NCI-H2107 treated with DMSO at 0.1 percent for 48 hours (cell line): ENCODE data around the gene MDFIC.

Experiments used
- DNase-seq: peaks from one replicate; lab custom pipeline; 2025; ENCODE audit not compliant: unreplicated experiment; lab: John Stamatoyannopoulos, UW

The MDFIC gene

GRCh38 chr7:114988755-114989375 lies 67.0 kb downstream of the MDFIC start:
- DNase-seq, result no peak

DNA sequence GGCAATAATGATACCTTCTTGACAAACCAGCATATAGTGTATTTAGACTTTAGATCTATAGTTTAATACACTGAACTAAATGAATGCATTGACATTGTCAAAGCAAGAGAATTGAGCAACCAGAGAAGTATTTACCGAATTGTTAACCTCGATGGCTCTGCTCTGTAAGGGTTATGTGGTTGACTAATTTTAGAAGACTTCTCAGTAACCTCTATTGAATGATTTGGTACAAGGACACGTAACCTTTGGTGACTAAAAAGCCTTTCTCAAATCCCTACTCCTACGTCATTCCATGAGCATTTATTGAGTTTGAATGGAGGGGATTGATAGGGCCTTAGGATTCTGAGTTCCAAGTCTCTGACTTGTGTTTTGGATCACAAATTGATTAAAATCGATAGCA lies 67.6 kb downstream of the MDFIC start:
- DNase-seq, result no peak

DNA sequence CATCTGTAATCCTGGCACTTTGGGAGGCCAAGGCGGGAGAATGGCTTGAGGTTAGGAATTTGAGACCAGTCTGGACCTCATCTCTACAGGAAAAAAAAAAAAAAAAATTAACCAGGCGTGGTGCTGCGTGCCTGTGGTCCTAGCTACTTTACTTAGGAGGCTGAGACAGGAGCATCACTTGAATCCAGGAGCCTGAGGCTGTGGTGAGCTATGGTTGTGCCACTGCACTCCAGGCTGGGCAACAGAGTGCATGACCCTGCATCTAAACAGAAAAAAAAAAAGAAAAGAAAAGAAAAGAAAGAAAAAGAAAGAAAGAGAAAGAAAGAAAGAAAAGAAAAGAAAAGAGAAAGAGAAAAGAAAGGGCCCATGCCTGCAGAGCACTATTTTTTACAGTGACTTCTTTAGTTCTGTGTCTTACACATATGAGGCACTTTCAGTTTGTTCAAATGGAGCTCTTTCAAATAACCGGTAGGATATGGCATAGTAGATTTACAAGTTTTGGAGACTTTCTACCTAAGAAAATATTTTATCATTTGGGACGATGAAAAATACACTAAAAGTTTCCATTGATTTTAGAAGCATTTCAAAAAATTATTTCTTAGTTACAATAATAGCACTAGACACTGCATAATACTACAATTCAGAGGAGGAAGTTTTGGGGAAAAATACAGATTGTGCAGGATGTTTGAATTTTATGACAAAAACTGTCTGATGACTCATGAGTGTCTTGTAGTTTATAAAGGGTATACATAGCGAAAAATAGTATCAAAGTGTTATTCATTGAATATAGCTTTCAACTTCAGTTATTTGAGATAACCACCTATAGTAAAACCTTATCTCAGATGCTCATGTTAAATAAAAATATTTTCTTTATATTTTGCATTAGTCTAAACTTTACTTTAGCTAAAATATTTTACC lies 75.9 kb downstream of the MDFIC start:
- DNase-seq, result no peak

DNA sequence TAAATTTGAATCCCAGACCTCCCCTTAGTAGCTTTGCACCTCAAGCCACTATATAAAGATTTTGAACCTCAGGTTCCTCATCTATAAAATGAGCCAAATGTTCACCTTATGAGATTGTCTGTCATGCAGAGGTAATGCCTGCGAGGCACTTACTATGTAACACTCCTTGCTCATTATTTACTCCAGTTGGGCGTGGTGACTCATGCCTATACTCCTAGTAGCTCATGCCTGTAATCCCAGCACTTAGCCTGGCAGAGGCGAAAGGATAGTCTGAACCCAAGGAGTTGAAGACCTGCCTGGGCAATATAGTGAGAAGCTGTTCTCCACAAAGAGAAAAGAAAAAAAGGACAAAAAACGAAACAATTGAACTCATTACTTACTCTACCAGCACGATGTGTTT lies 82.2 kb downstream of the MDFIC start:
- no peak for DNase-seq

GRCh38 chr7:115005251-115005650 lies 83.4 kb downstream of the MDFIC start:
- peak; percentile 3 for DNase-seq

- DNase-seq, result peak; percentile 6
These were observed 84.1 kb downstream of the MDFIC start for GRCh38 chr7:115005953-115006352.

DNA sequence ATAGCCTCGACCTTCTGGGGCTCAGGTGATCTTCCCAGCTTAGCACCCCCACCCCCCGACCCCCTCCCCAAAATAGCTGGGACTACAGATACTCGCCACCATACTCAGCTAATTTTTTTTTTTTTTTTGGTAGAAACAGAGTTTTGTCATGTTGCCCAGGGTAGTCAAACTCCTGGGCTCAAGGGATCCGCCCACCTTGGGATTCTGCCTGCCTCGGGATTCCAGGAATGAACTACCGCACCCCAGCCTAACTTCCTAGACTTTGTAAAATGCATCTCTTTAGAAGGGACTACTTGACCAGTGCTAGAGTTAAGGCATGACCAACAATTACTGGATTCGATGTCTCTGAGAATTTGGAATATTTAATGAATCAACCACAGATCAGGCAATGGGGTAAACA lies 85.9 kb downstream of the MDFIC start:
- no peak for DNase-seq

GRCh38 chr7:115008465-115009114 lies 86.7 kb downstream of the MDFIC start:
- DNase-seq, result peak; percentile 7

DNA sequence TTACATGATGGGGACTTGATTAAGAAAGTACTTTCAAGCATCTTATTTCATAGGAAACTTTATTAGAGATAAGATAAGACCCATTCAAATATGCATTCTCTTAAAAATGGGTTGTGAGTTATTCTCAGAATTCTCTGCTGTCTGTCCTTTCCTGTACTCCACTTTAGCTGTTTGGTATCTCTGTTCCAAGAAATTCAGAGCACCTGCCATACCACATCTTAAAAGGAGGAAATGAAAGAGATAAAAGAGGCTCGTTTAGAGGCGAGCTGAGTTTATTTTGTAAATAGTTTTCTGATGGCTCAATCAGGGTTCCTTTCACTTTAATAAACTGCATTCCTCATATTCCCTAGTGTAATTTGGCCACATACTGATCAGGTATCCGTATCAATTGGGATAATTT lies 87.2 kb downstream of the MDFIC start:
- no peak for DNase-seq

- no peak for DNase-seq
These were observed 88.0 kb downstream of the MDFIC start for GRCh38 chr7:115009736-115010440.

GRCh38 chr7:115010441-115010820 lies 88.5 kb downstream of the MDFIC start:
- no peak for DNase-seq

- no peak for DNase-seq
These were observed 92.0 kb downstream of the MDFIC start for GRCh38 chr7:115013886-115014285.

- DNase-seq, result no peak
These were observed 92.9 kb downstream of the MDFIC start for GRCh38 chr7:115014794-115015193.

DNA sequence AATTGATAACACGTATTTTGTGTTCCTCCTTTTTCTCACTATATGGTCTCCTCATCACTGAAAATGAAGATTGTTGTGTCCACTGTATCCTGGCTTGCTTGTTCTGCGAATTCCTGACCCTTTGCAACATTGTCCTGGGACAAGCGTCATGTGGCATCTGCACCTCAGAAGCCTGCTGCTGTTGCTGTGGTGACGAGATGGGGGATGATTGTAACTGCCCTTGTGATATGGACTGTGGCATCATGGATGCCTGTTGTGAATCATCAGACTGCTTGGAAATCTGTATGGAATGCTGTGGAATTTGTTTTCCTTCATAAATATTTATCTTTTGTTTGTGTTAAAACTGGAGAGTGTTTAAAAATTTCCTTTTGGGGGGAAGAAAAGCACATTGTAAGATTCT lies 93.7 kb downstream of the MDFIC start:
- DNase-seq, result no peak

DNA sequence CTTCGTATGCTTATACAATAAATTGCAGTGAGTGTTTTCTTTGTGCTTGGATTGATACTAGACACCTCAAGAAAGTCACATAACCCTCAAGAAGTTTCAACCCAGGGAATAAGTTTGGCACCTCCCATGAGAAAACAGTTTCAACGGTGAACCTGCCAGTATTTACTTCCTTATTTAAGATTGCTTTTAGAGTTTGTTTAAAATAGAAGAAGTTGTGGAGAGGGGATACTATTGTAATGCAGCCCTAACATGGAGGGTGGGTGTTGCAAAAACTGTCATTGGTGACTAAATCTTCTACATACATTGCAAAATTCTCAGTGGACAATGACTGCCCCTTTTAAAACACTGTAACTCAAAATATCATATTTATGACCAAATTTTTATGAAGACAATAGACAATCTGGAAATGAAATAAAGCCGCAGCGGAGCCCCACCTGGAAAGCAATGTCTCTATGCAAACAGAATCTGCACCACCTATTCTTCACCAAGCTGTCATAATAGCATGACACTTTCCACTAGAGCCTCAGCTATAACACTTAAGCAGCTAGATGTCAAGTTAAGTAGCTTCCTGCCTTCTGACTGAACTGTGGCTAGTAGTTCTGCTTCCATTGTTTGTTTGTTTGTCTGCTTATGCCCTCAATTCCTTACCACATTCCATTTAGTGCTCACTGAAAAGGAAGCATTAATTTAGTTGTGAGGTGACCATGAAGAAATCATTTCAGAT lies 98.2 kb downstream of the MDFIC start:
- DNase-seq, result peak; percentile 4

DNA sequence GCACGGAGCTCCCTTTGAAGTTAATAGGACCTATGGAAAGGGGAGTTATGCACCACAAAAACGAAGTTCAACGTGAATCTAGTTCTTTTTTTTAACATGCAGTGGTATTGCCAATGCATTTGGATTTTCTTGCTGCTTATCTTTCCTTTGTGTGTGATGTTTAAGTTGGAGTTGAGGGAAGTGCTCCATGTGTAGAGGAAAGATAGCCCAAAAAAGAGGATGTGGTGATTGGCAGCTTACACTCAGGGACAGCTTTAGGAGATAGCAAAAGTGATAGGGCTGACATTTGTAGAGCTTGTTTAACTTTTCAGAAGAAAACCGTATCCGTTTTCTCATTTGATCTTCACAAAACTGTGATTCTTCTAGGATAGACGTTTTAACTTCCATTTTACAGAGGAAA lies 101.3 kb downstream of the MDFIC start:
- DNase-seq, result no peak

DNA sequence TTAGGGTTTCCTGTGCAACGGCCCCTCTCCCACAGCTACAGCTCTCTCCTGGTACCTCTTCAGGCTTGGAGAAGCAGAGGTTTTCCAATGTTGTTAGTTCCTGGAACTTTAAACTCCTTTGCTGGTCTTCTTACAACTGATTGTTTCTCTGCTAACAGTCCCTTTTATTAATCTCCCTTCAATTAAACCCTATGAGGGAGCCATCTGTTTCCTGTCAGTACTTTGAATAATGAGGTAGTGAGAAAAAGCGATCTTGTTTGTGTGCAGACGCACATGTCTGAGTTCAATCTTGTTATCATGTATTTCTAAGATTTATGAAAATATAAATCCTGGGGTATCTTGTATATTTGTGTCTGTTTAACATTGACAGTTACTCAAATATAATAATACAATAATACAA lies 102.4 kb downstream of the MDFIC start:
- no peak for DNase-seq

- DNase-seq, result no peak
These were observed 111.1 kb downstream of the MDFIC start for GRCh38 chr7:115032715-115033703.

- DNase-seq, result no peak
These were observed 112.1 kb downstream of the MDFIC start for GRCh38 chr7:115033917-115034459.
